ENCODE data around the gene RNF157. TPM values are rescaled to one million over a fixed set of nuclear protein-coding genes. Genes with fewer than 3 reads are reported as not detected.

The RNF157 gene
- total RNA-seq, 1 donor from 2014 or later, result 6.8 TPM

GRCh38 chr17:76137351-76138233, 102.7 kb downstream of the RNF157 start:
- Histone ChIP-seq H3K9me3 (ENCODE audit: control insufficient read depth in 3 of 3, low read length in 3 of 3) (no peaks in the 10 kb centered on the region), H3K4me3 (ENCODE audit: low read length in 3 of 3) (no peak overlapping the region), H3K36me3 (ENCODE audit: control insufficient read depth in 3 of 3, insufficient read depth in 3 of 3, low read length in 3 of 3) (no peaks in the 10 kb centered on the region), H3K4me1 (ENCODE audit: control insufficient read depth in 3 of 3, insufficient read depth in 3 of 3, low read length in 3 of 3) (peaks cover 10 to 21% (median 18%) of the 10 kb centered on the region in 3 donors), H3K27ac (ENCODE audit: low read depth, low read length) (no peak overlapping the region), H3K27me3 (ENCODE audit: control insufficient read depth in 3 of 3, insufficient read depth in 3 of 3, low read length in 3 of 3) (peaks cover 69 to 71% (median 70%) of the 10 kb centered on the region in 3 donors), H3K9ac (ENCODE audit: low read depth in 1 of 3, low read length in 3 of 3) (no peak overlapping the region)

DNA sequence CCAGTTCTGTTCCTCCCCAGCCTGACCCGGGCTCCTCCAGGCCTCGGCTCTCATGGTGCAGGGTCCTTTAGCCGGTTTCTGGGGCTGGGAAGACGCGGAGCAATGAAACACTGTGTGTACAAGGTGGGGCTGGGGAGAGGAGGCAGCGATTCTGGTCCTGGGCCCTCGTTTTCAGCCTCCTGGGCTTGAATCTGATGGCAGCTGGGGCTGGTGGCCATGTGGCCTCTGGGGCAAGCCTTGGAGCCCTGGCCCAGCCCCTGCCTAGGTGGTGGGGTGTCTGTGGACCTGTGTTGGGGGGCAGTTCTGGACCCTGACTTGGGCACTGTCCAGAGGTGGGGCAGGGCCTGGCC, 103.3 kb downstream of the RNF157 start:
- Histone ChIP-seq H3K4me1 (ENCODE audit: control insufficient read depth in 3 of 3, insufficient read depth in 3 of 3, low read length in 3 of 3) (peaks cover 10 to 18% (median 14%) of the 10 kb centered on the region in 3 donors), H3K27me3 (ENCODE audit: control insufficient read depth in 3 of 3, insufficient read depth in 3 of 3, low read length in 3 of 3) (peaks cover 72 to 75% (median 74%) of the 10 kb centered on the region in 3 donors), H3K9me3 (ENCODE audit: control insufficient read depth in 3 of 3, low read length in 3 of 3) (no peaks in the 10 kb centered on the region)

GRCh38 chr17:76136276-76137000, 103.9 kb downstream of the RNF157 start:
- peaks cover 6 to 15% (median 9%) of the 10 kb centered on the region in 3 donors for H3K4me1 ChIP-seq (ENCODE audit: control insufficient read depth in 3 of 3, insufficient read depth in 3 of 3, low read length in 3 of 3)
- no peaks in the 10 kb centered on the region for H3K36me3 ChIP-seq (ENCODE audit: control insufficient read depth in 3 of 3, insufficient read depth in 3 of 3, low read length in 3 of 3)
- no peak overlapping the region for H3K4me3 ChIP-seq (ENCODE audit: low read length in 3 of 3)
- H3K9me3 ChIP-seq (ENCODE audit: control insufficient read depth in 3 of 3, low read length in 3 of 3), result no peaks in the 10 kb centered on the region
- no peak overlapping the region for H3K27ac ChIP-seq (ENCODE audit: low read depth, low read length)
- H3K9ac ChIP-seq (ENCODE audit: low read depth in 1 of 3, low read length in 3 of 3), result no peak overlapping the region
- peaks cover 75 to 80% (median 79%) of the 10 kb centered on the region in 3 donors for H3K27me3 ChIP-seq (ENCODE audit: control insufficient read depth in 3 of 3, insufficient read depth in 3 of 3, low read length in 3 of 3)

More for the DNA sequence above, 103.3 kb downstream of the RNF157 start:
- Histone ChIP-seq H3K36me3 (ENCODE audit: control insufficient read depth in 3 of 3, insufficient read depth in 3 of 3, low read length in 3 of 3) (no peaks in the 10 kb centered on the region), H3K4me3 (ENCODE audit: low read length in 3 of 3) (no peak overlapping the region), H3K9ac (ENCODE audit: low read depth in 1 of 3, low read length in 3 of 3) (no peak overlapping the region), H3K27ac (ENCODE audit: low read depth, low read length) (no peak overlapping the region)

GRCh38 chr17:76135810-76136188, 104.5 kb downstream of the RNF157 start:
- Histone ChIP-seq H3K4me3 (ENCODE audit: low read length in 3 of 3) (no peak overlapping the region), H3K9me3 (ENCODE audit: control insufficient read depth in 3 of 3, low read length in 3 of 3) (no peaks in the 10 kb centered on the region), H3K9ac (ENCODE audit: low read depth in 1 of 3, low read length in 3 of 3) (no peak overlapping the region), H3K27ac (ENCODE audit: low read depth, low read length) (no peak overlapping the region), H3K36me3 (ENCODE audit: control insufficient read depth in 3 of 3, insufficient read depth in 3 of 3, low read length in 3 of 3) (no peaks in the 10 kb centered on the region), H3K4me1 (ENCODE audit: control insufficient read depth in 3 of 3, insufficient read depth in 3 of 3, low read length in 3 of 3) (peaks cover 5 to 11% (median 6%) of the 10 kb centered on the region in 3 donors), H3K27me3 (ENCODE audit: control insufficient read depth in 3 of 3, insufficient read depth in 3 of 3, low read length in 3 of 3) (peaks cover 74 to 85% (median 82%) of the 10 kb centered on the region in 3 donors)

DNA sequence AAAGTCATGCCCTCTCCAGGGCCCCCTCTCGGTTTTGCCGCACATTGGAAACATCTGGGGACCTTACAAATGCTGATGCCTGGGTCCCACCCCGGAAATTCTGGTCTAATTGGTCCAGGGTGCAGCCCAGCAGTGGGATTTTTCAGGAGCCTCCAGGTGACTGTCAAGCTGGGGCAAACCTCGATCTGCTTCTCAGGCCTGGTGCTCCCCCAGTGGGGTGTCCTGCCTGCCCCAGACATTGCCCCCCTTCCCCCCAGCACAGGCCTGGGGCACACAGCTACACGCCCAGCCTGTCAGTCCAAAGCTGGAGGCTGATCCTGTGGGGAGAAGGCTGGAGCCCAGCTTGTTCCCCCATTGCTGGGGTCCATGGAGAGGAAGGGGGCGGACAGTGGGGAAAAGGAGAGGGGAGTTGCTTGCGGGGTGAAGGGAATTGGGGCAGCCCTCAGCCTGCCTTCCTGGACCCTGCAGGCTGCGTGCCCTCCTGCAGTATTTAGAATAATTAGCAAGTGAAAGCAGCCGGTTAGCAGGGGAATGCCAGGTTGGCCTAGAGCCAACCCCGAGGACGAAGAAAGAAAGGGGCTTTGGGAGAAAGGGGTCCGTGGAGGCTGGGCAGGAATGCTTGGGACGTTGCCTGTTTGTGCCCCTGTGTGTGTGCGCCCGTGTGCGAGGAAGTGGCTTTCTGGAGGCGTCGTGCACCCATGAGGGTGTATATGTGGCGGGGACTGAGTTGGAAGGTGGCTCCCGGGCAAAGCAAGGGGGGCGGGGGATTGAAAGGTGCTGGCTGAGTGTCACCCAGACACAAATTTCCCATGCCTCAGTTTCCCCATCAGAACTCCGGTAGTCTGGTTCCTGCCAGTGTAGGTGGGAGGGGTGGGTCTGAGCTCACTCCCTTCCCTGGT, 105.1 kb downstream of the RNF157 start:
- peaks cover 68 to 89% (median 76%) of the 10 kb centered on the region in 3 donors for H3K27me3 ChIP-seq (ENCODE audit: control insufficient read depth in 3 of 3, insufficient read depth in 3 of 3, low read length in 3 of 3)
- H3K27ac ChIP-seq (ENCODE audit: low read depth, low read length), result no peak overlapping the region

GRCh38 chr17:76132574-76133338, 107.5 kb downstream of the RNF157 start:
- peaks cover 0 to under 1% (median 0%) of the 10 kb centered on the region in 3 donors for H3K4me1 ChIP-seq (ENCODE audit: control insufficient read depth in 3 of 3, insufficient read depth in 3 of 3, low read length in 3 of 3)
- no peak overlapping the region for H3K9ac ChIP-seq (ENCODE audit: low read depth in 1 of 3, low read length in 3 of 3)
- peaks cover 46 to 68% (median 52%) of the 10 kb centered on the region in 3 donors for H3K27me3 ChIP-seq (ENCODE audit: control insufficient read depth in 3 of 3, insufficient read depth in 3 of 3, low read length in 3 of 3)
- no peaks in the 10 kb centered on the region for H3K9me3 ChIP-seq (ENCODE audit: control insufficient read depth in 3 of 3, low read length in 3 of 3)
- no peaks in the 10 kb centered on the region for H3K36me3 ChIP-seq (ENCODE audit: control insufficient read depth in 3 of 3, insufficient read depth in 3 of 3, low read length in 3 of 3)
- no peak overlapping the region for H3K4me3 ChIP-seq (ENCODE audit: low read length in 3 of 3)
- H3K27ac ChIP-seq (ENCODE audit: low read depth, low read length), result no peak overlapping the region

More for the DNA sequence above, 105.1 kb downstream of the RNF157 start:
- no peak overlapping the region for H3K9ac ChIP-seq (ENCODE audit: low read depth in 1 of 3, low read length in 3 of 3)
- H3K4me1 ChIP-seq (ENCODE audit: control insufficient read depth in 3 of 3, insufficient read depth in 3 of 3, low read length in 3 of 3), result peaks cover 2 to 8% (median 6%) of the 10 kb centered on the region in 3 donors
- H3K4me3 ChIP-seq (ENCODE audit: low read length in 3 of 3), result no peak overlapping the region
- H3K36me3 ChIP-seq (ENCODE audit: control insufficient read depth in 3 of 3, insufficient read depth in 3 of 3, low read length in 3 of 3), result no peaks in the 10 kb centered on the region
- H3K9me3 ChIP-seq (ENCODE audit: control insufficient read depth in 3 of 3, low read length in 3 of 3), result no peaks in the 10 kb centered on the region

- Histone ChIP-seq H3K36me3 (ENCODE audit: control insufficient read depth in 3 of 3, insufficient read depth in 3 of 3, low read length in 3 of 3) (no peaks in the 10 kb centered on the region), H3K4me1 (ENCODE audit: control insufficient read depth in 3 of 3, insufficient read depth in 3 of 3, low read length in 3 of 3) (no peaks in the 10 kb centered on the region), H3K9me3 (ENCODE audit: control insufficient read depth in 3 of 3, low read length in 3 of 3) (no peaks in the 10 kb centered on the region), H3K9ac (ENCODE audit: low read depth in 1 of 3, low read length in 3 of 3) (no peak overlapping the region), H3K27me3 (ENCODE audit: control insufficient read depth in 3 of 3, insufficient read depth in 3 of 3, low read length in 3 of 3) (peaks cover 38 to 60% (median 44%) of the 10 kb centered on the region in 3 donors), H3K4me3 (ENCODE audit: low read length in 3 of 3) (no peak overlapping the region), H3K27ac (ENCODE audit: low read depth, low read length) (no peak overlapping the region)
These were observed 108.4 kb downstream of the RNF157 start for GRCh38 chr17:76131692-76132573.

GRCh38 chr17:76131051-76131691, 109.1 kb downstream of the RNF157 start:
- Histone ChIP-seq H3K9me3 (ENCODE audit: control insufficient read depth in 3 of 3, low read length in 3 of 3) (no peaks in the 10 kb centered on the region), H3K9ac (ENCODE audit: low read depth in 1 of 3, low read length in 3 of 3) (no peak overlapping the region), H3K27ac (ENCODE audit: low read depth, low read length) (no peak overlapping the region), H3K4me1 (ENCODE audit: control insufficient read depth in 3 of 3, insufficient read depth in 3 of 3, low read length in 3 of 3) (no peaks in the 10 kb centered on the region), H3K27me3 (ENCODE audit: control insufficient read depth in 3 of 3, insufficient read depth in 3 of 3, low read length in 3 of 3) (peaks cover 32 to 54% (median 38%) of the 10 kb centered on the region in 3 donors), H3K36me3 (ENCODE audit: control insufficient read depth in 3 of 3, insufficient read depth in 3 of 3, low read length in 3 of 3) (no peaks in the 10 kb centered on the region), H3K4me3 (ENCODE audit: low read length in 3 of 3) (no peak overlapping the region)

Measured in skeletal muscle tissue (tissue), 4 donors.